Superior temporal gyrus (tissue), 1 donor: ENCODE measurements around the gene MOB1A.
"Not testable (repeated sequence)": the region's sequence is repeated elsewhere in the genome, so short reads cannot be mapped to it uniquely, and the experiment has no call there.

Experiments used
- DNase-seq: peaks from one replicate; pipeline ENCODE4 v3.0.0-alpha.2; 2016; ENCODE audit errors: extremely low spot score

MOB1A gene

GRCh38 chr2:74198461-74199274 is 20.0 kb upstream of the MOB1A start, which contains the start of gene MTHFD2:
TSS of gene MTHFD2 (plus strand) at chr2:74198615. CDS start at chr2:74198642, 27 bp downstream.
- DNase-seq: peak; percentile 76

GRCh38 chr2:74198023-74198460 is 19.4 kb upstream of the MOB1A start:
- no peak for DNase-seq

DNA sequence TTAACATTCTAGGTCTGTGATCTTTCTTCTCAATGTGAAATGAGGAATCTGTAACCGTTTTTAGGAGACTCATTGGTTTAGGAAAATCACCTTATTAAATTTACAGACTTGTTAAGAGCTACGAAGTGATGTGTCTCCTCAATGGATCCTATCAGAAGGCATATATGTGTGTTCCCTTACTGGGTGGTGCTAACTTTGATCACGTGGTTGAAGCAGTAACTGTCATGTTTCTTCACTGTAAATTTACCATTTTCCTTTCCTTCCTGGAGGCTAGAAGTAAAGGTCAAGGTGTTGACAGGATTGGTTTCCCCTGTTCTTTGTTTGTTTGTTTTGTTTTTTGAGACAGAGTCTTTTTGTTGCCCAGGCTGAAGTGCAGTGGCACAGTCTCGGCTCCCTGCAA is 18.4 kb upstream of the MOB1A start:
- no peak for DNase-seq

DNA sequence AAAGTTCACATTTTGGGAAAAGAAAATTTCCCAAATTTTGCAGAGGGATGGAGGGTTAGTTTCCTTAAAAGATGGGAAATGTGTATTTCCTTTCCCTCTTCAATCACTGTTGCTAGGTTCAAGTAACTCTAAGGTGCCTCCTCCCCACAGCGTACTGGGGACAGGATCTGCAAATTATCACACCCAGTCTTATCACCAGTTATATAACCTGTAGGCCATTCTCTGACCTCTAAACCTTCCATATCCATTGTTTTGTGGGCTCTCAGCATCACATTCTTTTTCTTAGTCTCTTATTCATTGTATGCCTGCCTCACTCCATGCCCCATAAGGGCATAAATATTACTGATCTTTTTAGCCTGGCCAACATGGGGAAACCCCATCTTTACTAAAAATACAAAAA is 16.1 kb upstream of the MOB1A start:
- no peak for DNase-seq

DNA sequence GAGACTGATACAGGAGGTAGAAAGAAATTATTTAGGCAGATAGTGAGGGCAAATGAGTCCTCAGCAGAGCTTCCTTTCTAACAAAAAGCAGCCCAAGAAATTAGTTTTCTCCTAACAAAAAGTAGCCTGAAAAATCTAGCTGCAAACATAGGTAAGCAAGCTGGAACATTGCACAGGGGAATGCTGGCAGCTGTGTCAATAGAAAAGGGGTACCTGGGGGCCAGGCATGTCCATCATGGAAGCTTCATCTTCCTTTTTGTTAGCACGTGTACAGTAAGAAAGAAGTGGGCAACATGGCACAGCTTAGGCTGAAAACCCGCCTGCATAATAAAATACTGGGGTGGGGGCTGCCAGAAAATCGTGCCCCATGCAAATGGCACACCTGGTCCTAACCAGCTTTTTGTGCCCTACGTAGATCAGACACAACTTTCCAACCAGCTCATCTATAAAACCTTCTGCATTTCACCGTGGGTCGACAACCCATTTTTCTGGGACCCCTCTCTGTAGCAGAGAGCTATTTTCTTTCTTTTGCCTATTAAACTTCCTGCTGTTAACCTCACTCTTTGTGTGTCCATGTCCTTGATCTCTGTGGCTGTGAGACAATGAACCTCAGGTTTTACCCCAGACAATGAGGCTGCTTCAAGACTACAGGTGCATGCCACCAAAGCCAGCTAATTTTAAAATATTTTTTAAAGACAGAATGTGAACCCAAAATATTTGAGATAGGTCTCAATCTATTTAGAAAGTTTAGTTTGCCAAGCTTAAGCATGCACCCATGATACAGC is 13.1 kb upstream of the MOB1A start:
- DNase-seq: no peak

DNA sequence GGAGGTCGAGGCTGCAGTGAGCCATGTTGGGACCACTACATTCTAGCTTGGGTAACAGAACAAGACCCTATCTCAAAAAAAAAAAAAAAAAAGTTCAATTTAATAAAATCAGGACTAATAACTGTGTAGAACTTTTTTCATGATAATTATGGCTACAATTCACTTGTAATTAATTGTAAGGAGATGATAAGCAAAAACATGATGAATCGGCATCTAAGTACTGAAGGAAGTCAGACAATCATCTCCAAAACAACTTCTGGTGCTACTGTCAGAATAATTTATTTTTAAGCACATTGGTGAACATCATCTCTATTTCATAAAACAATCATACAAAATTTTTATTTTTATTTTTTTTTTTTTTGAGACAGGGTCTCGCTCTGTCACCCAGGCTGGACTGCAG is 10.0 kb upstream of the MOB1A start:
- DNase-seq: no peak

- DNase-seq: no peak
These were observed 9.4 kb upstream of the MOB1A start for GRCh38 chr2:74188018-74188601.

GRCh38 chr2:74186706-74187105 is 8.0 kb upstream of the MOB1A start:
- not testable (repeated sequence) for DNase-seq

- DNase-seq: peak; percentile 25
These were observed 7.4 kb upstream of the MOB1A start for GRCh38 chr2:74186038-74186437.

DNA sequence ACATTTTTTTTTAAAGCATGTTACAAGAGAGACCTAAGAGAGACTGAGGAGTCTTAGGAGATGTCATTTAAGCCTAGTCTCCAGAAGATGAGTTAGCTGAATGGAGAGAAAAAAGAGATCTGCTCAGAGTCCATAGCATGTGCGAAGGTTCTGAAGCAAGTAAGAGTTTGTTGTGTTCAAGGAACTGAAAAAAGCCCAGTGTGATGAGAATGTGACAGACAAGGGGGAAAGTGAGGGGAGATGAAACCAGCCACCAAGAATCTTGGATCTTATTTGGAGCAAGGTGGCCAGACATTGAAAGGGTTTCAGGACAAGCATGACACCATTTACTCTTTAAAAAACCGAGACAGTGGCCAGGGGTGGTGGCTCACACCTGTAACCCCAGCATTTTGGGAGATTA is 5.2 kb upstream of the MOB1A start:
- DNase-seq: no peak

GRCh38 chr2:74181739-74182138 is 3.1 kb upstream of the MOB1A start:
- peak; percentile 29 for DNase-seq

- no peak for DNase-seq
These were observed 585 bp upstream of the MOB1A start for GRCh38 chr2:74179063-74179865.

GRCh38 chr2:74177696-74178095 is 983 bp downstream of the MOB1A start:
- no peak for DNase-seq

- DNase-seq: no peak
These were observed 3.8 kb downstream of the MOB1A start for GRCh38 chr2:74174909-74175308.

DNA sequence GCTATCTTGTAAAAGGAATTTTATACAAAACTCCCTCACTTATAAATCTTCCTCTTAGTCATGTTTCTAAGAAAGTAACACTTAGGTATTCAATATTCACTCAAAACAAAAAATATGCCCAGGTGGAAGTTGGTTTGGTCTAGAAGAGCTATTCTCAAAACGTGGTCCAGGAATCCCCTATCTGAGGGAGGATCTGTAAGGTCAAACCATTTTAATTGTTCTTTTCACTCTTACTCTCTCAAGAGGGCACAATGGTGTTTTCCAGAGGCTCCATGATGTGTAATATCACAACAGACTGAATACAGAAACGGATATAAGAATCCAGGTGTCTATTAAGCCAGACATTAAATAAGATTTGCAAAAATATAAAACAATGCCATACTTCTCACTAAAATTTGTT is 9.9 kb downstream of the MOB1A start:
- DNase-seq: no peak

DNA sequence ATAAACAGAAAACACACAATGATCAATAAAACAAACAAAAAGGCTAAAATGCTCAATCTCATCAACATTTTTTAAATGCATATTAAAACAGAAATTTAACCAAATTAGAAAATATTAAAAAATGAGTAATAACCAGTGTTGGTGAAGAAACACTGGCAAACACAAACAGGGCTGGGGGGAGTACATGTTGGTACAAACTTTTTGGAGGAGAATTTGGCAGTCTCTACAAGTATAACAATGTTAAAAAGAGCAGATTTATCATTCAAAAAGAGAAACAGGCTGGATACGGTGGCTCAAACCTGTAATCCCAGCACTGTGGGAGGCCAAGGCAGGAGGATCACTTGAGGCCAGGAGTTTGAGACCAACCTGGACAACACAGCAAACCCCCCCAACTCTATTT is 13.9 kb downstream of the MOB1A start:
- DNase-seq: no peak

DNA sequence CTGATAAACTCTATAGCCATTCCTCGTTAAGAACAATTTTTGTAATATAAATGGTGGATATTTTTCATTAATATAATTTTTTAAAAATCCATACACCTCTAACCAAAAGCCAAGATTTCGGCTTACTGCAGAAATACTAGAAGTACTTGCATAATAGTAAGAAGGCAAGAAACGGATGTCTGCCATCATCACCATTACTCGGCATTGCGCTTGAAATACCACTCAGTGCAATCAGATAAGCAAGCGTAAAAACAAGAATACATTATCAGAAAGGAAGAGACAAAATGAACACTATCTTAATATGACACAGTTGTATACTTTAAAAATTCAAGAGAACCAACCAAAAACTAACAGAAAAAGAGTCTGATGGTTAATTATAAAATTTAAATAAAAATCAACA is 15.7 kb downstream of the MOB1A start:
- no peak for DNase-seq

DNA sequence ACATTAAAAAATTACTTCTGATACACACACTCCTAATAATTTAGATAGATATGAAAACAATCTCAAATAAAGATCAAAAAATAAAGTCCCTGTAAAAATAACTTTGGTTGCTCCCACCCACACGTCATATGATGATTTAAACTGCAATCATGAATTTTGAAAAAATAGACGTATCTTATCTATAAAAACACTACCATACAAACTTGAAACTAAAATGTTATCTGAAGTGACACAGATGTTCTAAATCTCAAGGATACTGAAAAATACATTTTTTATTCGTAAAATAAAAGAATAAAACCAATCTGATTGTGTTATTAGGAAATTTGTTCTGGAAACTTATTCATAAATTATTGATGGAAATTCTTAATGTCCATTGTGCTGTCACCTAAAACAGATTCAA is 22.8 kb downstream of the MOB1A start:
- DNase-seq: no peak

- DNase-seq: no peak
These were observed 25.7 kb downstream of the MOB1A start for GRCh38 chr2:74152954-74153353.

- no peak for DNase-seq
These were observed 28.9 kb downstream of the MOB1A start for GRCh38 chr2:74149570-74150319.

GRCh38 chr2:74149247-74149525 is 29.5 kb downstream of the MOB1A start:
- no peak for DNase-seq
